Chondrocyte (in vitro differentiated cells): Measurements from ENCODE around the gene NELFA. TPM values are rescaled to one million over a fixed set of nuclear protein-coding genes. Genes with fewer than 3 reads are reported as not detected.

Experiments used
- DNase-seq: peaks from one replicate; pipeline ENCODE4 v3.0.0; 2021; ENCODE audit warnings: mixed read lengths, low spot score
- H3K27ac Mint-ChIP-seq: one replicate; pipeline ENCODE4 v1.8.0; 2021; ENCODE audit warnings: mild to moderate bottlenecking, moderate library complexity, mixed read lengths; ENCODE audit not compliant: unreplicated experiment
- H3K27me3 Mint-ChIP-seq: 2 replicates; pipeline ENCODE4 v1.8.0; 2021; ENCODE audit warnings: low read depth, mixed read lengths
- H3K36me3 Mint-ChIP-seq: 2 replicates; pipeline ENCODE4 v1.8.0; 2021; ENCODE audit warnings: low read depth, mixed read lengths
- H3K4me1 Mint-ChIP-seq: 2 replicates; pipeline ENCODE4 v1.8.0; 2021; ENCODE audit warnings: low read depth, mild to moderate bottlenecking, mixed read lengths
- H3K4me3 Mint-ChIP-seq: one replicate; pipeline ENCODE4 v1.8.0; 2021; ENCODE audit warnings: mild to moderate bottlenecking, moderate library complexity, mixed read lengths; ENCODE audit not compliant: unreplicated experiment
- H3K9me3 Mint-ChIP-seq: 2 replicates; pipeline ENCODE4 v1.8.0; 2021; ENCODE audit warnings: low read depth, mixed read lengths
- CTCF ChIP-seq: fragments of 200-600 bp; sonication (generic); IDR thresholded peaks from 2 replicates; pipeline ENCODE4 v1.5.0; 2021; ENCODE audit warnings: antibody characterized with exemption, mild to moderate bottlenecking, moderate library complexity
- total RNA-seq: library from RNA; stranded (reverse); gene quantifications from 3 replicates; pipeline ENCODE4 v1.2.1, GENCODE V29; 2021

NELFA gene
- total RNA-seq, 1 donor from 2014 or later: 23.5 TPM

- H3K9me3 Mint-ChIP-seq: no peaks in the 10 kb centered on the region
- H3K27ac Mint-ChIP-seq: no peak overlapping the region
These were observed 33.6 kb upstream of the NELFA start for GRCh38 chr4:2042204-2042946.

DNA sequence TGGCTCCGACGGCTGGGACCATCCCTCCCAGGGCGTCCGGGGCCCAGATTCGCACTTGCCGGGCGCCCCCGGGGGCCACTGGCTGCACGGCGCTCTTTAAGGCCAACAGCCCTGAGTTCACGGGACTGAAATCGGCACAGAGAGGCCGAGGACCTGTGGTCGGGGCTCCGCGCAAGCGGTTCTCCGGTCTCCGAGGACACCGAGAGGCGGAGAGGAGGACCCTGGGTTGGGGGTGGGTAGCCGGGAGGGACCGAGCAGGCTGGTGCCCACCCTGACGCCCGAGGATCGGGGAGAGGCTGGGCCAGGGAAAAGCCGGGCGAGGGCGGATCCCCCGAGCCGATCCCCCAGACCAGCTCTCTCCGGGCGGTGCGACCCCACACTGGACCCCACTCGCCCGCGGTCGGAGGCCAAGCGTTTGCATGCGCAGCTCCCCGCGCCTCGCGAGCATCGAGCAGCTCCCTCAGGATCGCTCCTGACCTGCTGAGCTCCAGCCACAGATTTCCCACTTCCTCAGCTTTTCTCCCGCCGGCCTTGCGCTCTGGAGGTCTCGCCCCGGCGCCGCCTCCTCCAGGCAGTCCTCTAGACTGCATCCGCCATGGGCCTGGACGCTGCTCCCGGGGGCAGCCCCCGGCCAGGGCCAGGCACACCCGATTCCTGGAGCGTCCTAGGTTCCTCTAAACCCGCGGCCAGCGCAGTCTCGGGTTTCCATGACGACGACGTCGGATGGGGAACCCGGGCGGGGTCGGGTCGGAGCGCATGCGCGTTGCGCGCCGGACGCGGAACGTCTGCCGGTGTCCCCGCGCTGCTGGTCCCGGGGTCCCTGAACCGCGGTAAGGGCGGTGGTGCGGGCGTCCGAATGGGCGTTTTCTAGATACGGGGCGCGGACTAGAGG lies 32.7 kb upstream of the NELFA start:
- peaks cover 8% of the 10 kb centered on the region for H3K27me3 Mint-ChIP-seq

More at GRCh38 chr4:2042204-2042946, 33.6 kb upstream of the NELFA start:
- peak overlapping the region; percentile 62 for H3K4me3 Mint-ChIP-seq
- peaks cover 8% of the 10 kb centered on the region for H3K4me1 Mint-ChIP-seq
- peaks cover 5% of the 10 kb centered on the region for H3K27me3 Mint-ChIP-seq
- no peaks in the 10 kb centered on the region for H3K36me3 Mint-ChIP-seq
- DNase-seq: no peak
- TF ChIP-seq CTCF: peak; percentile 33

GRCh38 chr4:2040391-2041238 lies 31.8 kb upstream of the NELFA start:
- Mint-ChIP-seq H3K27me3 (peaks cover 8% of the 10 kb centered on the region), H3K4me3 (peak overlapping the region; percentile 45), H3K4me1 (peaks cover 8% of the 10 kb centered on the region), H3K9me3 (no peaks in the 10 kb centered on the region), H3K36me3 (no peaks in the 10 kb centered on the region), H3K27ac (no peak overlapping the region)
- no peak for TF ChIP-seq CTCF
- DNase-seq: no peak

More for the DNA sequence above, 32.7 kb upstream of the NELFA start:
- H3K9me3 Mint-ChIP-seq: no peaks in the 10 kb centered on the region
- no peaks in the 10 kb centered on the region for H3K36me3 Mint-ChIP-seq
- peak overlapping the region; percentile 74 for H3K4me3 Mint-ChIP-seq
- TF ChIP-seq CTCF: no peak
- H3K27ac Mint-ChIP-seq: no peak overlapping the region
- peaks cover 8% of the 10 kb centered on the region for H3K4me1 Mint-ChIP-seq
- no peak for DNase-seq

DNA sequence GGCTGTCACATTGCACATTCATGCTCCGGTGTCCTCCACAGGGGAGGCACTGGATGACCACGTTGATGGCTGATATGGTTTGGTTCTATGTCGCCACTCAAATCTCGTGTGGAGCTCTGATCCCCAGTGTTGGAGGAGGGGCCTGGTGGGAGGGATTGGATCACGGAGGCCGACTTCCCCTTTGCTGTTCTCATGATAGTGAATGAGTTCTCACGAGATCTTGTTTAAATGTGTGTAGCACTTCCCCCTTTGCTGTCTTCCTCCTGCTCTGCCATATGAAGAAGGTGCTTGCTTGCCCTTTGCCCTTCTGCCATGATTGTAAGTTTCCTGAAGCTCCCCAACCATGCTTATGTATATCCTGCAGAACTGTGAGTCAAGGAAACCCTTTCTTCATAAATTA lies 28.1 kb upstream of the NELFA start:
- TF ChIP-seq CTCF: no peak
- Mint-ChIP-seq H3K27ac (no peak overlapping the region), H3K4me1 (peaks cover 8% of the 10 kb centered on the region), H3K36me3 (peaks cover 5% of the 10 kb centered on the region), H3K4me3 (no peak overlapping the region), H3K27me3 (peaks cover 28% of the 10 kb centered on the region), H3K9me3 (peaks cover 6% of the 10 kb centered on the region)
- no peak for DNase-seq
